Endothelial cell (in vitro differentiated cells): Measurements from ENCODE around the gene AGO3. TPM values are rescaled to one million over a fixed set of nuclear protein-coding genes. Genes with fewer than 3 reads are reported as not detected.

Experiments used
- DNase-seq: peaks from one replicate; pipeline ENCODE4 v3.0.0; 2021; ENCODE audit warnings: low spot score
- H3K27ac Mint-ChIP-seq: one replicate; pipeline ENCODE4 v1.8.0; 2021; ENCODE audit warnings: mixed read lengths, inconsistent platforms; ENCODE audit not compliant: unreplicated experiment
- H3K27me3 Mint-ChIP-seq: one replicate; pipeline ENCODE4 v1.8.0; 2021; ENCODE audit warnings: mild to moderate bottlenecking, moderate library complexity, mixed read lengths, inconsistent platforms; ENCODE audit not compliant: unreplicated experiment
- H3K36me3 Mint-ChIP-seq: one replicate; pipeline ENCODE4 v1.8.0; 2021; ENCODE audit warnings: mild to moderate bottlenecking, low read depth, mixed read lengths, inconsistent platforms; ENCODE audit not compliant: unreplicated experiment
- H3K4me1 Mint-ChIP-seq: one replicate; pipeline ENCODE4 v1.8.0; 2021; ENCODE audit warnings: mild to moderate bottlenecking, mixed read lengths, inconsistent platforms; ENCODE audit not compliant: unreplicated experiment
- H3K4me3 Mint-ChIP-seq: one replicate; pipeline ENCODE4 v1.8.0; 2021; ENCODE audit warnings: mild to moderate bottlenecking, mixed read lengths, inconsistent platforms; ENCODE audit not compliant: unreplicated experiment
- H3K9me3 Mint-ChIP-seq: one replicate; pipeline ENCODE4 v1.8.0; 2021; ENCODE audit warnings: mixed read lengths, inconsistent platforms; ENCODE audit not compliant: unreplicated experiment
- CTCF ChIP-seq: fragments of 200-600 bp; sonication (generic); IDR thresholded peaks from one replicate; pipeline ENCODE4 v1.5.0; 2021; ENCODE audit warnings: antibody characterized with exemption; ENCODE audit not compliant: unreplicated experiment
- total RNA-seq: library from RNA; stranded (reverse); fragmentation: NEBNext Ultra II Directional; extraction: Animal tissue kit (Norgen Biotek cat#: 25700); gene quantifications from one replicate; pipeline ENCODE4 v1.2.1, GENCODE V29; 2021; ENCODE audit not compliant: unreplicated experiment

Gene AGO3
- total RNA-seq, 1 donor from 2014 or later, result 25.9 TPM

DNA sequence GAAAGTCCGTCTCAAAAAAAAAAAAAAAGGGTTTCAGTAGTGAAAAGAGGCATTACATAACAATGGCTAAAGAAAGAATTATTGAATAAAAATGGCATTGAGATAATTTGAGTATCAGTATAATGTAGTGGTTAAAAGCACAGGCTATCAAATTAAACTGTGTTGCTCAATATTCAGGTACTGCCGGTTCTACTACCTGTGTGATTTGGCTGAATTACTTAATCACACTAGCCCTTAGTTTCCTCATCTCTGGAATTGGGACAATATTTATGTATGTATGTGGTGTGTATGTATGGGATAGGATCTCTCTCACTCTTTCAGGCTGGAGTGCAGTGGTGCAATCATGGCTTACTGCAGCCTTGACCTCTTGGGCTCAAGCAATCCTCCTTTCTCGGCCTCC lies 96.9 kb downstream of the AGO3 start:
- no peak for DNase-seq
- TF ChIP-seq CTCF, result no peak
- Mint-ChIP-seq H3K36me3 (peaks cover 28% of the 10 kb centered on the region), H3K4me1 (no peaks in the 10 kb centered on the region), H3K9me3 (no peaks in the 10 kb centered on the region), H3K27me3 (no peaks in the 10 kb centered on the region), H3K4me3 (no peak overlapping the region), H3K27ac (no peak overlapping the region)

DNA sequence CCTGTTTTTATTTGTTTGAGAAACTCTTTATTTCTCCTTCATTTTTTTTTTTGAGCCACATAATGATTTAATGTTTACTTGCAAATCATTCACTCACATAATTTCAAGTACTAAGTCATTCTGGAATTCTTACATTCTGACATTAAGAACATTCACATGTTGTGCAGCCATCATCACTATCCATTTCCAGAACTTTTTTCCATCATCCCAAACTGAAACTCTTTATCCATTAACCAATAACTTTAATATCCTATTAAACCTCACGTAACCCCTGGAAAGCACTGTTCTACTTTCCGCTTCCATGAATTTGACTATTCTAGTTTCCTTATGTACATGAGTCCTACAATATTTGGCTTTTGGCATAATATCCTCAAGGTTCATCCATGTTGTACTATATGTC lies 100.5 kb downstream of the AGO3 start:
- H3K27ac Mint-ChIP-seq, result no peak overlapping the region
- H3K9me3 Mint-ChIP-seq, result no peaks in the 10 kb centered on the region
- DNase-seq, result no peak
- no peak for TF ChIP-seq CTCF
- H3K4me3 Mint-ChIP-seq, result no peak overlapping the region
- peaks cover 24% of the 10 kb centered on the region for H3K36me3 Mint-ChIP-seq
- H3K4me1 Mint-ChIP-seq, result no peaks in the 10 kb centered on the region
- H3K27me3 Mint-ChIP-seq, result no peaks in the 10 kb centered on the region

DNA sequence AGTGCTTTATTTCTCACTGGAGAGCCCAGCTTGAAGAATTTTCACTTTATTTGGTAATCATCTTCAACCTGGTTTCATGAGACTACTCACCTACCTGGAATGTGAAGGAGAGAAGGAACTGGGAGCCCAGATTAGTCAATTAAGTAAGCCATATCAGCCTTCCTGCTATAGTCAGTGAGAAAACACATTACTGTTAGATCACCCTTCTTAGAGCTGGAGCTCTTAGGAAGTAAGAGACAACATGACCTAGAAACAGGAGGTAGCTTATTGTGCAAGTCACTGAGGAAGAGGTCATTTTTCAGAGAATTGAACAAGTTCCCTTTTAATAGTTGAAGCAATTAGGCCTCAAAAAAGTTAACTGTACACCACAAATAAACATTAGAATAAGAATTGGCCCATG lies 103.8 kb downstream of the AGO3 start:
- no peak overlapping the region for H3K4me3 Mint-ChIP-seq
- no peak for TF ChIP-seq CTCF
- no peaks in the 10 kb centered on the region for H3K4me1 Mint-ChIP-seq
- H3K27me3 Mint-ChIP-seq, result no peaks in the 10 kb centered on the region
- H3K9me3 Mint-ChIP-seq, result no peaks in the 10 kb centered on the region
- no peak for DNase-seq
- H3K36me3 Mint-ChIP-seq, result peaks cover 22% of the 10 kb centered on the region
- no peak overlapping the region for H3K27ac Mint-ChIP-seq

GRCh38 chr1:36035154-36035553 lies 104.2 kb downstream of the AGO3 start:
- no peak for TF ChIP-seq CTCF
- H3K27me3 Mint-ChIP-seq, result no peaks in the 10 kb centered on the region
- H3K4me1 Mint-ChIP-seq, result no peaks in the 10 kb centered on the region
- no peaks in the 10 kb centered on the region for H3K9me3 Mint-ChIP-seq
- DNase-seq, result no peak
- H3K36me3 Mint-ChIP-seq, result peaks cover 22% of the 10 kb centered on the region
- no peak overlapping the region for H3K27ac Mint-ChIP-seq
- H3K4me3 Mint-ChIP-seq, result no peak overlapping the region

GRCh38 chr1:36040238-36040637 lies 109.3 kb downstream of the AGO3 start:
- TF ChIP-seq CTCF, result no peak
- no peaks in the 10 kb centered on the region for H3K9me3 Mint-ChIP-seq

More at GRCh38 chr1:36040238-36040637, 109.3 kb downstream of the AGO3 start:
- Mint-ChIP-seq H3K27me3 (no peaks in the 10 kb centered on the region), H3K27ac (no peak overlapping the region), H3K4me1 (no peaks in the 10 kb centered on the region), H3K36me3 (peaks cover 9% of the 10 kb centered on the region), H3K4me3 (no peak overlapping the region)
- no peak for DNase-seq
